NCI-H1417 (cell line): ENCODE data around the gene GPR152.
"Not testable (repeated sequence)": the region's sequence is repeated elsewhere in the genome, so short reads cannot be mapped to it uniquely, and the experiment has no call there.

ENCODE experiments used
- DNase-seq, 3 experiments: peaks; one replicate each; lab custom pipeline; 2025; lab: John Stamatoyannopoulos, UW

The GPR152 gene

GRCh38 chr11:67489203-67489884 lies 36.8 kb upstream of the GPR152 start:
- no peak for DNase-seq

DNA sequence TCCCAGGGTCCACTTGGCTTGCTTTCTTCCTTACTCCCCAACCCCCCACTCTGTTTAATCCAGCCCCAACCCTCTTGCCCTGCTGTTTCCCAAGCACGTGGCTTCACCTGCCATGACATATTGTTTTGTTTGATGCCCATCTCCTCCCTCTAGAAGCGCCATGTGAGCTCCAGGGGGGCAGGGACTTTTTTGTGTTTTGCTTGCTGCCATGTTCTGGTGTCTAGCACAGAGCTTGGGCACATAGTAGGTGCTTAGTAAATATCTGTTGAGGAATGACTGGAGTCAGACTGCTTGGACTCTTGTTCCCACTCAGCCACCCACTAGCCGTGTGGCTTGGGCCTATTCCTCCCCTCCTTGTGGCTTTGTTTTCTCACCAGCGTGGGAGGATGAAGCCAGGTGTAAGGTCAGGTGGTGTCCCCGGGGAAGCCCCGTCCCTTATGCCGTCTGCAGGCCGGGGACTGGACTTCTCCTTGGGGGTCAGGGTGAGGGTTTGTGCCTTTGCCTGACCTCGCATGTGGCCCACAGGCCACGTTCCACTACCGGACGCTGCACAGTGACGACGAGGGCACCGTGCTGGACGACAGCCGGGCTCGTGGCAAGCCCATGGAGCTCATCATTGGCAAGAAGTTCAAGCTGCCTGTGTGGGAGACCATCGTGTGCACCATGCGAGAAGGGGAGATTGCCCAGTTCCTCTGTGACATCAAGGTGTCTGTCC lies 34.1 kb upstream of the GPR152 start:
- no peak for DNase-seq

DNA sequence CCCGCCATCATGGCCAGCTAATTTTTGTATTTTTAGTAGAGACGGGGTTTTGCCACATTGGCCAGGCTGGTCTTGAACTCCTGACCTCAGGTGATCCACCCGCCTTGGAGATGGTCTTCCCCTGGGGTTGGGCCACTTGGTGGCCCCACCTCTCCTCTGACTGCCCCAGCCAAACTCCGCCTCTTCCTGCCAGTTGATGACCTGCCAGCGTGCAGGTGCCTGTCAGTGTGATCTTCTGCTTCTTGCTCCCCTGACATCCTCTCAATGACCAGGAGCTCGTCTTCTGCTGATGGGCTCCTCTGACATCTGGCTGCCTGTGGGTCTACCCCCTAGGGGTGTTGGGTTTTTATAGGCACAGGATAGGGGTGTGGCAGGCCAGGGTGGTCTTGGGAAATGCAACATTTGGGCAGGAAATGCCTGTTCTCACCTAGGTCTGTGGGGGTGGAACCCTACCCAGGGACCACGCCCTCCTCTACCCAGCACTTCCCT lies 33.4 kb upstream of the GPR152 start:
- DNase-seq, result not testable (repeated sequence)

GRCh38 chr11:67484847-67485311 lies 32.4 kb upstream of the GPR152 start:
- DNase-seq, result no peak

DNA sequence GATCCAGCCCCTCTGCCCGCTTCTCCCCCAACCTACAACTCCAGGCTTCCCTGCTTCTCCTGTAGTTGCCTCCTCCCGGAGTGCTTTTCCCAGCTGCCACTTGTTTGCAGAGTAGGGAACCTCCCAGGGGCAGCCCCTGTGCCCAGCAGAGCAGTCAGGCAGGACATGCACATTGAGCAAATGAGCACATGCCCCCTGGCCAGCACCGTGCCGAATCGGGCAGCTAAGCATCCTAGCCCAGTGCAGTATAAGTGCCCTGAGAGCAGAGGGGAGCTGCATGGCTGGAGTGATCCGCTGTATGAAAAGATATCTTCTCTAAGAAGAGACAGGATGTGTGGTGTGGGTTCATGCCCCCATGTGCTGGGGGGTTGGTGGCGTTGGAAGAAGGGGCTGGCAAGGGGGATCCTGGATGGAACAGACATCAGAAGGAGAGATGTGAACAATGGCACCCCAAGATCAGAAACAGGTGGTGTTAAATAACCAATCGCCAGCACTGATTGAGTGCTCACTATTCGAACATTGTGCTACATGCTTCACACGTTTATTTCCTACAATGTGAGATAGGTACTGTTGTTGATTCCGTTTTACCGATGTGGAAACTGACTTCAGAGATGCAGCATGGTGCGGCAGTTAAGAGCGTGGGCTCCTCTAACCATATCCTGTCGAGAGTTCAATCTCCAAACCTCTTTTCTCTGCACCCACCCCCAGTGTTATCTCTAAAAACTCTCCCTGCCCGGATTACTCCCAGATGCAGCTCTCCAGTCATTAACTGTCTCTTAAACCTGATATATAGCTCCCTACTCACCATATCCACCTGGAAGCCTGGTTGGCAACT lies 31.5 kb upstream of the GPR152 start:
- no peak for DNase-seq

- peak; percentile 98 to 99 (median 99) for DNase-seq
Observed at GRCh38 chr11:67482827-67483798, 30.6 kb upstream of the GPR152 start, which contains the start of gene AIP. AIP (plus strand) TSS chr11:67483026; CDS start chr11:67483159, 133 bp downstream.

GRCh38 chr11:67482275-67482826 lies 29.8 kb upstream of the GPR152 start:
- no peak for DNase-seq

DNA sequence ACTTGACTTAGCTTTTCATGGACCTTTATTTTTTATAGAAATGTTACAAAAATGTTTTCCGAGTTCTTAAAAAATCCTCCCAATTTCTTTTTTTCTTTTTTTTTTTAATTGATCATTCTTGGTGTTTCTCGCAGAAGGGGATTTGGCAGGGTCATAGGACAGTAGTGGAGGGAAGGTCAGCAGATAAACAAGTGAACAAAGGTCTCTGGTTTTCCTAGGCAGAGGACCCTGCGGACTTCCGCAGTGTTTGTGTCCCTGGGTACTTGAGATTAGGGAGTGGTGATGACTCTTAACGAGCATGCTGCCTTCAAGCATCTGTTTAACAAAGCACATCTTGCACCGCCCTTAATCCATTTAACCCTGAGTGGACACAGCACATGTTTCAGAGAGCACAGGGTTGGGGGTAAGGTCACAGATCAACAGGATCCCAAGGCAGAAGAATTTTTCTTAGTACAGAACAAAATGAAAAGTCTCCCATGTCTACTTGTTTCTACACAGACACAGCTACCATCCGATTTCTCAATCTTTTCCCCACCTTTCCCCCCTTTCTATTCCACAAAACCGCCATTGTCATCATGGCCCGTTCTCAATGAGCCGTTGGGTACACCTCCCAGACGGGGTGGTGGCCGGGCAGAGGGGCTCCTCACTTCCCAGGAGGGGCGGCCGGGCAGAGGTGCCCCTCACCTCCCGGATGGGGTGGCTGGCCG lies 25.0 kb upstream of the GPR152 start:
- DNase-seq, result not testable (repeated sequence)

- DNase-seq, result not testable (repeated sequence)
Observed at GRCh38 chr11:67476692-67477091, 24.2 kb upstream of the GPR152 start.

DNA sequence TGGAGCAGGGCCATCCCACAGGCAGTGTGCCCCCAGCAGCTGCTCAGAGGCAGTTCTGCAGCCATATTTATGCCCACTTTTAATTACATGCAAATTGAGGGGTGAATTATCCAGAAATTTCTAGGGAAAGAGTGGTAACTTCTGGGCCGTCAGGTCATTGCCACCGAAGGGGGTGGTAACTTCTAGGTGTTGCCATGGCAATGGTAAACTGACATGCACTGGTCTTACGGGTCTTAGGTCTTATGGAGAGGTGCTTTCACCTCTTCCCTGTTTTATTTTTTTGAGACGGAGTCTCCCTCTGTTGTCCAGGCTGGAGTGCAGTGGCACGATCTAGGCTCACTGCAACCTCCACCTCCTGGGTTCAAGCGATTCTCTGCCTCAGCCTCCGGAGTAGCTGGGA lies 20.4 kb upstream of the GPR152 start:
- DNase-seq, result no peak

GRCh38 chr11:67470337-67471002 lies 17.9 kb upstream of the GPR152 start:
- no peak for DNase-seq

GRCh38 chr11:67469508-67469811 lies 16.9 kb upstream of the GPR152 start:
- DNase-seq, result no peak

DNA sequence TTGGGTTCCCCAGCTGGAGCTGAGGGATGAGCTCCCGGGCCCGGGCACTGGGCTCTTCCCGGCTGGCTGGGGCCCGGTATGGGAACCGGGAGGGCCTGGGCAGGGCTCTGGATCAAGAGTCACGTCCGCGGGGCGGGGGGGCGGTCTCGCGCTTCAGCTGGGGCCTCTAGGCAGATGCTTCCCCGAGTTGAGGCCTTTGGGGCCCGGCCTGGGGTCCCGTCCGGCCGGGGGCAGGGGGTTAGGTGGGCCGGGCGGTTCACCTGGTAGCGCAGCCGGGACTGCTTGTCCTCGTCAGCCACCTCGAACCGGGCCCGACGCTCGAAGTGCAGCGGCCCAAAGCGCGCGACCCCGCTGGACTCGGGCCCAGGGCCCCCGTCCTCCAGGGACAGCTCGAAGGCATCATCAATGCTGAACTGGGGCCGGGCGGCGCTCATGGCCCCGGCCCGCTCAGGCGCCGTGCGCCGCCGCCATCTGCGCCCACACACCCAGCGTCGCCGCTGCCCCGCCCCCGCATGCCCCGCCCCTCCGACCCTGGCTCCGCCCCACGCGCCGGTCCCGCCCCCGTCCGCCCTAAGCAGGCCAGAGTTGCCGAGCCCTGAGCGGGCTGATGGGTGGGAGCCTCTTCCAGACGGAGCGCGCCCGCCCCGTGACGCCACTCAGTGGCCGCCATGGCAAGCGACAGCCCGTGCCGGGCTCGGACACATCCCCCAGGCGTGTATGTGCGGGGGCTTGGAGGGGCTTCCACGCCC lies 16.4 kb upstream of the GPR152 start, which contains the start of gene TMEM134:
Gene TMEM134, minus strand, starts transcription at position 493 of the 749 bp plus-strand sequence. Its CDS starts 59 bp downstream, at position 434.
- peak; percentile 85 to 93 (median 89) for DNase-seq

DNA sequence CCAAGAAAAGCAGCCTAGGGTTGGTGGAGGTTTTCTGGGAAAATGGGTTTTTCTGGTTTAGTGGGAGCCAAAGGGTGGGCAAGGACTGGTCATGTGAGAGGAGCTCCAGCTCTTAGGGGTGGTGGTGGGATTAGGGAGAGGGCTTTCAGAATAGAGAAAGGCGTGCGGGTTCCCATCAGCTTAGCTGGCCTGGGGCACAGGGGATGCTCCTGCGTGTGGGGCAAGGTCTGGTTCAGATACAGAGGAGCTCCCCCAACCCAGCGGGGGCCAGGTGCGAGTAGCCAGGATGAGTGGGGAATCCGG lies 15.9 kb upstream of the GPR152 start:
- DNase-seq, result no peak

- peak in 2 of 3 experiments; percentile 30 to 46 for DNase-seq
Observed at GRCh38 chr11:67468056-67468455, 15.5 kb upstream of the GPR152 start.

DNA sequence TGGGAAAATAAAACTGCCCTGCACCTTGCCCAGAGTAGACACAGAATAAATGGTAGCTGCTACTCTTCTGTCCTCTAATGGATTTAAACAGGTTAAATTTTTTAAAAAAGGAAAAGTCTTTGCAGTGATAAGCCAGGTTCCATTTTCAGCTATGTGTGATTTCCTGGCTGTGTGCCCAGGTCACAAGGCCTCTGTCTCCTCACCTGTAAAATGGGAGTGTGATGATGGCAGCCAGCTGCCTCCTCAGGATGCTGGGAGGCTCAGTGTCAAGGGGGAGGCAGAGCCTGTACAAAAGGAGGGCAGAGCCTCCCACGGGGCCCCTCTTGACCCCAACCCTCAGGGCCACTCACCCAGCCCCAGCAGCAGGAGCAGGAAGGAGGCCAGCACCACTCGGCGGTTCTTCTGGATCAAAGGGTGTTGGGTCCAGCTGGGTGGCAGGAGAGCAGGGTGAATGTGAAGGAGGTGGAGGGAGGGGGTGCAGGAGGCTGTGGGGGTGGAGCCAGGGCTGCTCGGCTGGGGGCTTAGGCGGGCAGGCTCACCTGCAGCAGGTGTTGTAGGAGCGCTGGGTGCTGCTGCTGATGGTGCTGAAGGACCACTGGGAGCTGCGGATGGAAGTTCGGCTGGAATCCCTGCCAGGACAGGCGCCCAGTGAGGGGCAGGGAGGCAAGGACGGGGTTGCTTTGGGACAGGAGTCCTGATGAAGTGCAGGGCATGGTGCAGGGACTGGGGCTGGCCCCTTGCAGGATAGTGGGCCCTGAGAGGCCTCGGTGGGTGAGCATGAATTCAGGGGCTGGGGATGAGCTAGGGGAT lies 14.6 kb upstream of the GPR152 start:
- DNase-seq, result peak in 1 of 3 experiments; percentile 17

DNA sequence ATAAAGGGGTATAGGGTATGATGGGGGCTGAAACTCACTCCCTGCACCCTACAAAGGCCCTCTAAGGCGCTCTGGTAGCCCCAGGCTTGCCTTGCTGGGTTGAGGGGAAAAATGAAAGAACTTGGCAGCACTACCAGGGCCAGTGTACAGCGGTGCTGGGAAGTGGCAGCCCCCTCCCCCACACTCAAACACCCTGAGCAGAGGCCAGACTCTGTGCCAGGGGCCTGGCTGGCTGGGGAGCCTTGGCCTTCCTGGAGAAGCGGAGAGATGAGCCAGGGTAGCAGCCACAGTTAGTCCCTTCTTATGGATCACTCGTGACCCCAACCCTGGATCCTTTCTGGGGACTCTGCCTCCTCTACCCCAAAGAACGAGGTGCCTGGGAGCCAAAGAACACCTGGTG lies 13.8 kb upstream of the GPR152 start:
- DNase-seq, result no peak

- DNase-seq, result not testable (repeated sequence)
Observed at GRCh38 chr11:67465530-67465929, 13.0 kb upstream of the GPR152 start.
